ENCODE results near the gene CDK14.

DNA sequence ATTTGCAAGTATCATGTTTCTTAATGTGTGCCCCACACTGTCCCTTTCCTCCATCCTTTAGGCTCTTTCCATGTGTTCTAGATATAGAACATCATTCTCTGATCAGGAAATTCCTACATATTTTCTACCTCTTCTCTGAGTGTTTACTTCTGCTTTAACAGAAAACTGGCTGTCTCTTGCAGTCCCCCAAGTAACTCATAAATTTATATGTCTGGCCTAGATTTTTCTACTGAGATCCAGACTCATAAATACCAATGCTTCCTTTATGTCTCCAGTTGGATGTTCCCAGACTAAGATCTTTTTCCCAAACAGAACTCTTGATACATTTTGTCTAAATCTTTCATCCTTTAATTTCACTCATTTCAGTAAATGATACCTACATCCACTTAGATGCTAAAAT lies 181.8 kb downstream of the CDK14 start:
- TF ChIP-seq, protein P1, sequence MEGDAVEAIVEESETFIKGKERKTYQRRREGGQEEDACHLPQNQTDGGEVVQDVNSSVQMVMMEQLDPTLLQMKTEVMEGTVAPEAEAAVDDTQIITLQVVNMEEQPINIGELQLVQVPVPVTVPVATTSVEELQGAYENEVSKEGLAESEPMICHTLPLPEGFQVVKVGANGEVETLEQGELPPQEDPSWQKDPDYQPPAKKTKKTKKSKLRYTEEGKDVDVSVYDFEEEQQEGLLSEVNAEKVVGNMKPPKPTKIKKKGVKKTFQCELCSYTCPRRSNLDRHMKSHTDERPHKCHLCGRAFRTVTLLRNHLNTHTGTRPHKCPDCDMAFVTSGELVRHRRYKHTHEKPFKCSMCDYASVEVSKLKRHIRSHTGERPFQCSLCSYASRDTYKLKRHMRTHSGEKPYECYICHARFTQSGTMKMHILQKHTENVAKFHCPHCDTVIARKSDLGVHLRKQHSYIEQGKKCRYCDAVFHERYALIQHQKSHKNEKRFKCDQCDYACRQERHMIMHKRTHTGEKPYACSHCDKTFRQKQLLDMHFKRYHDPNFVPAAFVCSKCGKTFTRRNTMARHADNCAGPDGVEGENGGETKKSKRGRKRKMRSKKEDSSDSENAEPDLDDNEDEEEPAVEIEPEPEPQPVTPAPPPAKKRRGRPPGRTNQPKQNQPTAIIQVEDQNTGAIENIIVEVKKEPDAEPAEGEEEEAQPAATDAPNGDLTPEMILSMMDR (IDR thresholded peaks at IDR 0.05): no peak
- TF ChIP-seq EZH2 (IDR thresholded peaks at IDR 0.05; ENCODE audit: borderline replicate concordance, insufficient read depth, low read depth, low read length, poor library complexity, severe bottlenecking): no peak
